Neural cell (in vitro differentiated cells): ENCODE data around the gene MFRP.

Experiments
- EP300 ChIP-seq: fragments of 450-650 bp; conservative IDR thresholded peaks from 2 replicates; pipeline ENCODE4 v1.6.1; 2014; ENCODE audit warnings: antibody characterized with exemption, mild to moderate bottlenecking, moderate library complexity; ENCODE audit not compliant: poor library complexity, severe bottlenecking
- EZH2 ChIP-seq: fragments of 200-600, 300-800 bp; shearing (Covaris generic), sonication (generic); IDR thresholded peaks from 2 replicates; pipeline ENCODE4 v1.6.1; 2014; ENCODE audit warnings: antibody characterized with exemption, low read length, borderline replicate concordance, mild to moderate bottlenecking; ENCODE audit not compliant: insufficient read depth, poor library complexity, severe bottlenecking
- POLR2AphosphoS5 ChIP-seq: IDR thresholded peaks from 2 replicates; pipeline ENCODE4 v1.6.1; 2012
- RAD21 ChIP-seq: fragments of 450-650 bp; conservative IDR thresholded peaks from 2 replicates; pipeline ENCODE4 v1.6.1; 2014; ENCODE audit warnings: antibody characterized with exemption, mild to moderate bottlenecking, moderate library complexity
- TAF1 ChIP-seq: IDR thresholded peaks from 2 replicates; pipeline ENCODE4 v1.6.1; 2012; ENCODE audit warnings: low read depth
- TF ChIP-seq, protein P1 (sequence below): fragments of 450-650 bp; IDR thresholded peaks from 2 replicates; pipeline ENCODE4 v1.5.1; 2014; ENCODE audit warnings: antibody characterized with exemption, mild to moderate bottlenecking, moderate library complexity; ENCODE audit not compliant: poor library complexity, severe bottlenecking
- TF ChIP-seq, protein P2 (sequence below): IDR thresholded peaks from 2 replicates; pipeline ENCODE4 v1.6.1; 2012; ENCODE audit warnings: borderline replicate concordance

DNA sequence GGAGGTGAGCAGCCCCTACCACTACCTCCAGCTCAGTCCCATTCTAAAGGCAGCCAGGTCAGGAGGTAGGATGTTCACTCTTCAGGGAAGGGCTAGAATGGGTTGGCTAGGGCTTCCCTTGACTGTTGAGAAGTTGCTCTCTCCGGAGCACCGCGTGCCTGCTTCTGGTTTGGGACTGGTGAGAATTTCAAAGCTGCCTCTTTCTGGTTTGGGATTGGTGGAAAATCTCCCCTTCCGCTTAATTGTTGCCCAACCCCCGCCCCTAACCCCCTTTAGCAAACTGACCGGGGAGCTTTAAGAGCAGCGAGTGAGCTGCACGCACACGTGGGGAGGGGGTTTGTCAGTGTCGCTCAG lies 34.3 kb upstream of the MFRP start:
- no peak for TF ChIP-seq EP300
- TF ChIP-seq, protein P1, sequence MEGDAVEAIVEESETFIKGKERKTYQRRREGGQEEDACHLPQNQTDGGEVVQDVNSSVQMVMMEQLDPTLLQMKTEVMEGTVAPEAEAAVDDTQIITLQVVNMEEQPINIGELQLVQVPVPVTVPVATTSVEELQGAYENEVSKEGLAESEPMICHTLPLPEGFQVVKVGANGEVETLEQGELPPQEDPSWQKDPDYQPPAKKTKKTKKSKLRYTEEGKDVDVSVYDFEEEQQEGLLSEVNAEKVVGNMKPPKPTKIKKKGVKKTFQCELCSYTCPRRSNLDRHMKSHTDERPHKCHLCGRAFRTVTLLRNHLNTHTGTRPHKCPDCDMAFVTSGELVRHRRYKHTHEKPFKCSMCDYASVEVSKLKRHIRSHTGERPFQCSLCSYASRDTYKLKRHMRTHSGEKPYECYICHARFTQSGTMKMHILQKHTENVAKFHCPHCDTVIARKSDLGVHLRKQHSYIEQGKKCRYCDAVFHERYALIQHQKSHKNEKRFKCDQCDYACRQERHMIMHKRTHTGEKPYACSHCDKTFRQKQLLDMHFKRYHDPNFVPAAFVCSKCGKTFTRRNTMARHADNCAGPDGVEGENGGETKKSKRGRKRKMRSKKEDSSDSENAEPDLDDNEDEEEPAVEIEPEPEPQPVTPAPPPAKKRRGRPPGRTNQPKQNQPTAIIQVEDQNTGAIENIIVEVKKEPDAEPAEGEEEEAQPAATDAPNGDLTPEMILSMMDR: no peak
- no peak for TF ChIP-seq TAF1
- no peak for TF ChIP-seq RAD21
- no peak for TF ChIP-seq POLR2AphosphoS5
- no peak for TF ChIP-seq EZH2
- TF ChIP-seq, protein P2, sequence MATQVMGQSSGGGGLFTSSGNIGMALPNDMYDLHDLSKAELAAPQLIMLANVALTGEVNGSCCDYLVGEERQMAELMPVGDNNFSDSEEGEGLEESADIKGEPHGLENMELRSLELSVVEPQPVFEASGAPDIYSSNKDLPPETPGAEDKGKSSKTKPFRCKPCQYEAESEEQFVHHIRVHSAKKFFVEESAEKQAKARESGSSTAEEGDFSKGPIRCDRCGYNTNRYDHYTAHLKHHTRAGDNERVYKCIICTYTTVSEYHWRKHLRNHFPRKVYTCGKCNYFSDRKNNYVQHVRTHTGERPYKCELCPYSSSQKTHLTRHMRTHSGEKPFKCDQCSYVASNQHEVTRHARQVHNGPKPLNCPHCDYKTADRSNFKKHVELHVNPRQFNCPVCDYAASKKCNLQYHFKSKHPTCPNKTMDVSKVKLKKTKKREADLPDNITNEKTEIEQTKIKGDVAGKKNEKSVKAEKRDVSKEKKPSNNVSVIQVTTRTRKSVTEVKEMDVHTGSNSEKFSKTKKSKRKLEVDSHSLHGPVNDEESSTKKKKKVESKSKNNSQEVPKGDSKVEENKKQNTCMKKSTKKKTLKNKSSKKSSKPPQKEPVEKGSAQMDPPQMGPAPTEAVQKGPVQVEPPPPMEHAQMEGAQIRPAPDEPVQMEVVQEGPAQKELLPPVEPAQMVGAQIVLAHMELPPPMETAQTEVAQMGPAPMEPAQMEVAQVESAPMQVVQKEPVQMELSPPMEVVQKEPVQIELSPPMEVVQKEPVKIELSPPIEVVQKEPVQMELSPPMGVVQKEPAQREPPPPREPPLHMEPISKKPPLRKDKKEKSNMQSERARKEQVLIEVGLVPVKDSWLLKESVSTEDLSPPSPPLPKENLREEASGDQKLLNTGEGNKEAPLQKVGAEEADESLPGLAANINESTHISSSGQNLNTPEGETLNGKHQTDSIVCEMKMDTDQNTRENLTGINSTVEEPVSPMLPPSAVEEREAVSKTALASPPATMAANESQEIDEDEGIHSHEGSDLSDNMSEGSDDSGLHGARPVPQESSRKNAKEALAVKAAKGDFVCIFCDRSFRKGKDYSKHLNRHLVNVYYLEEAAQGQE: no peak
